ENCODE results near the gene UBE2J2. TPM values are rescaled to one million over a fixed set of nuclear protein-coding genes. Genes with fewer than 3 reads are reported as not detected.
A peak's percentile ranks its signal among the peaks of the same experiment; 100 is the strongest.

The UBE2J2 gene
- total and polyA plus RNA-seq, 9 donors = 29.6 to 48.3 (median 41.3) TPM

GRCh38 chr1:1304331-1305299 lies 31.0 kb upstream of the UBE2J2 start:
- peak overlapping the region; percentile 62 for H3K4me3 ChIP-seq (ENCODE audit: low read length)
- DNase-seq = peak; percentile 83
- H3K4me1 ChIP-seq (ENCODE audit: control insufficient read depth, insufficient read depth, low read length) = peaks cover 55% of the 10 kb centered on the region
- no peaks in the 10 kb centered on the region for H3K27me3 ChIP-seq (ENCODE audit: control insufficient read depth, insufficient read depth, low read length)
- no peaks in the 10 kb centered on the region for H3K9me3 ChIP-seq (replicated peaks; ENCODE audit: control insufficient read depth, low read depth, low read length)
- peak overlapping the region; percentile 82 for H3K27ac ChIP-seq (ENCODE audit: low read length)
- WGBS (ENCODE audit: insufficient coverage) = 11% methylated on average over 20 of the region's 29 CpGs
- peaks cover 7% of the 10 kb centered on the region for H3K36me3 ChIP-seq (ENCODE audit: control insufficient read depth, insufficient read depth, low read length)

- DNase-seq = no peak
- Histone ChIP-seq H3K4me1 (ENCODE audit: control insufficient read depth, insufficient read depth, low read length) (peaks cover 55% of the 10 kb centered on the region), H3K27me3 (ENCODE audit: control insufficient read depth, insufficient read depth, low read length) (no peaks in the 10 kb centered on the region), H3K36me3 (ENCODE audit: control insufficient read depth, insufficient read depth, low read length) (peaks cover 9% of the 10 kb centered on the region), H3K9me3 (replicated peaks; ENCODE audit: control insufficient read depth, low read depth, low read length) (no peaks in the 10 kb centered on the region), H3K27ac (ENCODE audit: low read length) (no peak overlapping the region), H3K4me3 (ENCODE audit: low read length) (no peak overlapping the region)
- 60% methylated on average over 11 of the region's 13 CpGs for WGBS (ENCODE audit: insufficient coverage)
Measured at GRCh38 chr1:1303736-1304135, 30.1 kb upstream of the UBE2J2 start.

- no peak overlapping the region for H3K27ac ChIP-seq (ENCODE audit: low read length)
- H3K36me3 ChIP-seq (ENCODE audit: control insufficient read depth, insufficient read depth, low read length) = peaks cover 11% of the 10 kb centered on the region
- H3K27me3 ChIP-seq (ENCODE audit: control insufficient read depth, insufficient read depth, low read length) = no peaks in the 10 kb centered on the region
- DNase-seq = no peak
- no peaks in the 10 kb centered on the region for H3K9me3 ChIP-seq (replicated peaks; ENCODE audit: control insufficient read depth, low read depth, low read length)
- H3K4me3 ChIP-seq (ENCODE audit: low read length) = no peak overlapping the region
- 74% methylated on average over 30 of the region's 31 CpGs for WGBS (ENCODE audit: insufficient coverage)
- H3K4me1 ChIP-seq (ENCODE audit: control insufficient read depth, insufficient read depth, low read length) = peaks cover 60% of the 10 kb centered on the region
Measured at GRCh38 chr1:1302951-1303509, 29.4 kb upstream of the UBE2J2 start.

- DNase-seq = no peak
- Histone ChIP-seq H3K9me3 (replicated peaks; ENCODE audit: control insufficient read depth, low read depth, low read length) (no peaks in the 10 kb centered on the region), H3K4me1 (ENCODE audit: control insufficient read depth, insufficient read depth, low read length) (peaks cover 59% of the 10 kb centered on the region), H3K27me3 (ENCODE audit: control insufficient read depth, insufficient read depth, low read length) (no peaks in the 10 kb centered on the region), H3K36me3 (ENCODE audit: control insufficient read depth, insufficient read depth, low read length) (peaks cover 16% of the 10 kb centered on the region), H3K27ac (ENCODE audit: low read length) (no peak overlapping the region), H3K4me3 (ENCODE audit: low read length) (no peak overlapping the region)
- 76% methylated on average over 9 of the region's 9 CpGs for WGBS (ENCODE audit: insufficient coverage)
Measured at GRCh38 chr1:1302006-1302430, 28.4 kb upstream of the UBE2J2 start.

GRCh38 chr1:1300352-1300739 lies 26.7 kb upstream of the UBE2J2 start:
- 78% methylated on average over 6 of the region's 12 CpGs for WGBS (ENCODE audit: insufficient coverage)
- H3K9me3 ChIP-seq (replicated peaks; ENCODE audit: control insufficient read depth, low read depth, low read length) = no peaks in the 10 kb centered on the region
- no peak for DNase-seq
- peaks cover 42% of the 10 kb centered on the region for H3K4me1 ChIP-seq (ENCODE audit: control insufficient read depth, insufficient read depth, low read length)
- no peak overlapping the region for H3K4me3 ChIP-seq (ENCODE audit: low read length)
- H3K36me3 ChIP-seq (ENCODE audit: control insufficient read depth, insufficient read depth, low read length) = peaks cover 31% of the 10 kb centered on the region
- H3K27ac ChIP-seq (ENCODE audit: low read length) = no peak overlapping the region
- H3K27me3 ChIP-seq (ENCODE audit: control insufficient read depth, insufficient read depth, low read length) = no peaks in the 10 kb centered on the region

- H3K27ac ChIP-seq (ENCODE audit: low read length) = no peak overlapping the region
- no peak overlapping the region for H3K4me3 ChIP-seq (ENCODE audit: low read length)
- H3K4me1 ChIP-seq (ENCODE audit: control insufficient read depth, insufficient read depth, low read length) = peaks cover 37% of the 10 kb centered on the region
- 68% methylated on average over 10 of the region's 22 CpGs for WGBS (ENCODE audit: insufficient coverage)
- no peak for DNase-seq
- H3K27me3 ChIP-seq (ENCODE audit: control insufficient read depth, insufficient read depth, low read length) = no peaks in the 10 kb centered on the region
- H3K36me3 ChIP-seq (ENCODE audit: control insufficient read depth, insufficient read depth, low read length) = peaks cover 36% of the 10 kb centered on the region
- H3K9me3 ChIP-seq (replicated peaks; ENCODE audit: control insufficient read depth, low read depth, low read length) = no peaks in the 10 kb centered on the region
Measured at GRCh38 chr1:1299686-1300351, 26.2 kb upstream of the UBE2J2 start.

- H3K27me3 ChIP-seq (ENCODE audit: control insufficient read depth, insufficient read depth, low read length) = no peaks in the 10 kb centered on the region
- no peak overlapping the region for H3K4me3 ChIP-seq (ENCODE audit: low read length)
- 26% methylated on average over 12 of the region's 30 CpGs for WGBS (ENCODE audit: insufficient coverage)
- H3K9me3 ChIP-seq (replicated peaks; ENCODE audit: control insufficient read depth, low read depth, low read length) = no peaks in the 10 kb centered on the region
- H3K4me1 ChIP-seq (ENCODE audit: control insufficient read depth, insufficient read depth, low read length) = peaks cover 29% of the 10 kb centered on the region
- peak overlapping the region; percentile 7 for H3K27ac ChIP-seq (ENCODE audit: low read length)
- peak; percentile 86 for DNase-seq
- peaks cover 40% of the 10 kb centered on the region for H3K36me3 ChIP-seq (ENCODE audit: control insufficient read depth, insufficient read depth, low read length)
Measured at GRCh38 chr1:1298861-1299685, 25.4 kb upstream of the UBE2J2 start.

GRCh38 chr1:1297802-1298424 lies 24.3 kb upstream of the UBE2J2 start:
- Histone ChIP-seq H3K4me3 (ENCODE audit: low read length) (no peak overlapping the region), H3K27me3 (ENCODE audit: control insufficient read depth, insufficient read depth, low read length) (no peaks in the 10 kb centered on the region), H3K4me1 (ENCODE audit: control insufficient read depth, insufficient read depth, low read length) (peaks cover 18% of the 10 kb centered on the region), H3K36me3 (ENCODE audit: control insufficient read depth, insufficient read depth, low read length) (peaks cover 36% of the 10 kb centered on the region), H3K27ac (ENCODE audit: low read length) (no peak overlapping the region), H3K9me3 (replicated peaks; ENCODE audit: control insufficient read depth, low read depth, low read length) (no peaks in the 10 kb centered on the region)
- DNase-seq = no peak
- 92% methylated on average over 30 of the region's 31 CpGs for WGBS (ENCODE audit: insufficient coverage)

All from muscle of leg (tissue), 11 donors.